NCI-H187 treated with DMSO at 0.1 percent for 48 hours (cell line): ENCODE results near the gene MACROD2.
"Not testable (repeated sequence)": the region's sequence is repeated elsewhere in the genome, so short reads cannot be mapped to it uniquely, and the experiment has no call there.

Experiments
- DNase-seq: peaks from one replicate; lab custom pipeline; 2025; lab: John Stamatoyannopoulos, UW

Gene MACROD2

DNA sequence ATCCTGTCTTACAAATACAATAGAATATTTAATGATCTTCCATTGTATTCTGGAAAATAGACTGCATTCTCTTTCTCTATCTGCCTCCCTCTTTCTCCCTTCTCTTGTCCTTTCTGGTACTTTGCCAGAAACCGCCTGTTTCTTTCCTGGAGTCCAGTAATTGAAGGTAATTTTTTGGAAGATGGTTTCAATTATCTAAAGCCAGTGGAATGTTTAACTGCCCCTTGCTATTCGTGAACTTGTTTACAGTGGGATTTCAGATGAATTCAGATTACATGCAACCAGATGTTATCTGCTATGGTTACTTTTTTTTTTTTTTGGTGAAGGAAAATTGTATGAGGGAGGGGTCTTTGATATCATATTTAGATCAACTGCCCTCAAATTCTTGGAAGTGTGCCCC lies 997.6 kb downstream of the MACROD2 start:
- no peak for DNase-seq

DNA sequence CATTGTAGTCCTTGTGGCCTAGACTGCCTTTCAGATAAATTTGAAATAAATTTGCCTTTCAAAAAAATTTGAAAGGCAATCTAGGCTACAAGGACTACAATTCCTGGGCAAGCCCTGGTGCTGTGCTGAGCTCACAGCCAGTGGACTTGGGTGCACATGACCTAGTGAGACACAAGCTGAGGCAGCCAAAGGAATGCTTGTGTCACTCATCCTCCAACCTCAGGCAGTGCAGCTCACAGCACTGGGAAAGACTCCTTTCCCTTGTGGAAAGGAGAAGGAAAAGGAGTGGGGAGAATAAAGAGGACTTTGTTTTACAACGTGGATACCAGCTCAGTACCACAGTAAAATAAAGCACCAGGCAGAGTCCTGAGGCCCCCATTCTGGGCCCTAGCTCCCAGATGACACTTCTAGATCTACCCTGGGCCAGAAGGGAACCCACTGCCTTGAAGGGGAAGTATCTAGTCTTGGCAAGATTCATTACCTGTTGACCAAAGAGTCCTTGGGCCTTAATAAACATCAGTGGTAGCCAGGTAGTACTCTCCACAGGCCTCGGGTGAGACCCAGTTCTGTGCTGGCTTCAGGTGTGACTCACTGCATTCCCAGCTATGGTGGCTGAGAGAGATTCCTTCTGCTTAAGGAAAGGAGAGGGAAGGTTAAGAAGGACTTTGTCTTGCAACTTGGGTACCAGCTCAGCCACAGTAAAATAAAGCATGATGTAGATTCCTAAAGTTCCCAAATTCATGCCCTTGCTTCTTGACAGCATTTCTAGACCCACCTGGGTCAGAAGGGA lies 1001.8 kb downstream of the MACROD2 start:
- no peak for DNase-seq

DNA sequence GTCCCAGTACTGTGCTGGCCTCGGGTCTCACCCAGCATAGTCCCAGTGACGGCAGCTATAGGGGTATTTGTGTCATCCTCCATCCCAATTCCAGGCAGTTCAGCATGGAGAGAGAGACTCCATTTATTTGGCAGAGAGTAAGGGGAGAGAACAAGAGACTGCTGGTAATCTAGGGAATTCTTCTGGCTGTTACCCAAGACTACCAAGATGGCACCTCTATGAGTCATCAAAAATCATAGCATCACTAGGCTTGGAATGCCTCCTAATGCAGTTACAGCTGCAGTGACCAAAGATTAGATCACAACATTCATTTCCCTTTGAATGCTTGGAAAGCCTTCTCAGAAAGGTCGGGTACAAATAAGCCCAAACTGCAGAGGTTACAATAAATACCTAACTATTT lies 1002.5 kb downstream of the MACROD2 start:
- DNase-seq: no peak

DNA sequence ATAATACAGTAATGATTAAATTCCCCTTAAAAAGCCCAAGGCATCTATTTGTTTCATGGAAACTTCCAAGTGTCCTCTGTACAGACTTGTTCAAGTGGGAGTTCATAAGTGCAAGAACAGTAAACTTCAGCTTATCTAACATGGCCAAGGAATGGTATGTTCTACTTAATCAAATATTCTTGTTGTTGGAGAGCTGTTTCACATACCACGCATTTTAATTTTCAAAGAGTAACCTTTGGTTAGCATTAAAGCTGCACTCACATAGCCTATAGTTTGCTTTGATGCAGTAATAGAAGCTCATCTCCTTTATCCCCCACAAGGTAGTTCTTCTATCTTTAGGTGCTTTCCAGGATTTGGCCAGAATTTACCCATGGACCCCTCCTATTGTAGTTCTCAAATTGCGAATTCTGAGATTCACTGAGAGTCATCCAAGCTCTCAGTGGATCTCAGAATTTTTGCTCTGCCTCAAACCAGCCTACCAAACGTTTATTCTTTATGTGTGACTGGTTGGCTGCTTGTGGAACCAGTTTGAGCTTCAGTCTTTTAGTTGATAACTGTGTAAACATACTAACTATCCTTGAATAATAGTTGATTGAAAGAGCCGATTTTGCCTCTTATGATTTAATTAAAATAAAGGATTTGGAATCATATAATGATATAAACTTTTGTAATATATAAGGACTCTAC lies 1010.1 kb downstream of the MACROD2 start:
- no peak for DNase-seq

DNA sequence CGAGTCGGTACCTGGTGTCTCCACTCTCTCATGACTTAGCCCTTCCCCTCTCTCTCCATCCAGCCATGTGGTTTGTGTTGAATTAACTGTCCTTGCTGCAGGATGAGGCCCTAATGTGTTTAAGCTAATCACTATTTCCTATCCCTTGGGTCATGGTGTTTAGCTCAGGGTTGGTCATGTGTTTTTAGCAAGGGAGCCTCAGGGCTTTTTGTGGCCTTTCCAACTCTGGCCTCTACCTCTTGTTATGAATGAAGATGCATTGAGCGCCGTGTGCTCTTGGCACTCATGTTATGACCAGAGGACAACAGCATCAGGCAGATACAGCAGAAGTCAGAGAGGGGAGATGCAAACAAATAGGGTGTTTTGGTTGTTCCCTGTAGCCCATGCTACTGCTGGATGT lies 1016.3 kb downstream of the MACROD2 start:
- DNase-seq: no peak

DNA sequence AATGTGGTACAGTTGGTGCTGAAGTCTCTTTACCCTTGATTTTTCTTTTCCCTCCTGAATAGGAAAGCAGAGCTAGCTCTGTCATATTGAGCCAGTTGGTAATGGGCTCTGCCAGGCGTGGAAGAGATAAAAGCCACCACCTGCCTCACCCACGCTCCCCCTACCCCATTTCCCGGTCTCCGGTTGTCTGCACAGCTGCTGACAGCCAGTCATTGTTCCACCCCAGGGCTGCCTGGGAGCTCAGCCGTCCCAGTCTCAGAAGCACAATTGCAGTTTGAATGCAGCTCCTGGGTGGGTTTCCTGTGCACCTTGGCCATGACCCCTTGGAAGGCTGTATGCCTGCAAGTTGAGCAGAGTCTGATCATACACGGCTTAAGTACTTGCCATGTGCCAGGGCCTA lies 1017.2 kb downstream of the MACROD2 start:
- DNase-seq: no peak

DNA sequence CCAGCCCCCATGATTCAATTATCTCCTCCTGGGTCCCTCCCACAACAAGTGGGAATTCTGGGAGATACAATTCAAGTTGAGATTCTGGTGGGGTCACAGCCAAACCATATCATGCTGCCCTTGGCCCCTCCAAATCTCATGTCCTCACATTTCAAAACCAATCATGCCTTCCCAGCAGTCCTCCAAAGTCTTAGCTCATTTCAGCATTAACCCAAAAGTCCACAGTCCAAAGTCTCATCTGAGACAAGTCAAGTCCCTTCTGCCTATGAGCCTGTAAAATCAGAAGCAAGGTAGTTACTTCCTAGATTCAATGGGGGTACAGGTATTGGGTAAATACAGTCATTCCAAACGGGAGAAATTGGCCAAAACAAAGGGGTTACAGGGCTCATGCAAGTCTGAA lies 1021.6 kb downstream of the MACROD2 start:
- not testable (repeated sequence) for DNase-seq

DNA sequence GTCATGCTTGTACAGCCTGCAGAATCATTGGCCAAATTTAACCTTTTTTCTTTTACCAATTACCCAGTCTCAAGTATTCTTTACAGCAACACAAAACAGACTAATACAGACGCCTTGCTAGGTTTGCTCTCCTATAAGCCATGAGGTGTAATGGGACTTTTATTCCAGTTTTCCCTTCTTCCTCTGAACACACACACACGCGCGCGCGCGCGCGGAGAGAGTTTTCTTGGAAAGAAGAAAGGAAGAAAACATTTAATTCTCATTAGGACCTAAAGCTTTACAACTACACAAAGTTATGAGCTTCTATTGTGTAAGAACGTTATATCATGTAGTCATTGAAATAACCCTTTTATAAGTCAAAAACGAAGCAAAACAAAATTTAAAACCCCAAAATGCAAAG lies 1023.6 kb downstream of the MACROD2 start:
- no peak for DNase-seq

DNA sequence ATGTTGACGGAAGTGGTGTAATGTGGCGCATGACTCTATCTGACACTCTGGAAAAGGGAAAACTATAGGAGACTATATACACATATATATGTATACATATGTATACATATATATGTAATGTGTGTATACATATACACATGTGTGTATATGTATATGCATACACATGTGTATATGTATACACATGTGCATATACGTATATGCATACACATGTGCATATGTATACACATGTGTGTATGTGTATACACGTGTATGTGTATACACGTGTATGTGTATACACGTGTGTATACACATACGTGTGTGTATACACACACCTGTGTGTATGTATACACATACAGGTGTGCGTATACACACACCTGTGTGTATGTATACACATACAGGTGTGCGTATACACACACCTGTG lies 1025.5 kb downstream of the MACROD2 start:
- no peak for DNase-seq

DNA sequence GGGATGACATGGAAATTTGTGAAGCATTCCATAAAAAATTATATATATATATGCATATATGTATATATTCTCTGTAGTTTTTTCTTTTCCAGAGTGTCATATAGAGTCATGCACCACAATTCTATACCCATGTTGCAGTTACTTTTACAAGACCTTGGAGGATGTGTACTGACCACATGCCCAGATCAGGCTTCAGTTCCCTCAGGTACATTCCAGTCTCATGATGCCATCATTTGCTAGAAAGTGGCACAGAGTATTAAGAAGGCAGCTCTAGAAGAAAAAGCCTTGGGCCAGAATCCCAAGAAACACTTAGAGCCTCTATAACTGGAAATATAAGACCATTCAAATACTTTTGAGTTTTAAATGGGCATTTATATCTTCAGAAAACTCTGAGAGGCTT lies 1027.6 kb downstream of the MACROD2 start:
- DNase-seq: no peak

DNA sequence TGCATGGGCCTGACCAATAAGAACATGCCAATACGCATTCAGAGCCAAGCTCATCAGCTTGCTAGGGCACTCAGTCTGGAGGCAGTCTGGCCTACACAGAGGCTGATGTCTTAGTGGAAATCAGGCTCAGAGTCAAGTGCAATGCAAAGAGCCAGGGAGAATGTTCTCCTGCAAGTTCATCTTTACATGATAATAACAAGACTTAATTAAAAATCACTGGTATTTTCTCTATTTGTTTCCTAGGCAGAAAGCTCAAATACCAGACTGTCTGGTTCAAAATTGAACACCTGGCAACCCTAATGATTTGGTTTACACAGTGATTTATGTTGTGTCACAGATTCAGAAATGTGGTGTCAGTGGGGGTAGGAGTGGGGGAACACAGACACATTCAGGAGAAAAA lies 1031.4 kb downstream of the MACROD2 start:
- DNase-seq: no peak

DNA sequence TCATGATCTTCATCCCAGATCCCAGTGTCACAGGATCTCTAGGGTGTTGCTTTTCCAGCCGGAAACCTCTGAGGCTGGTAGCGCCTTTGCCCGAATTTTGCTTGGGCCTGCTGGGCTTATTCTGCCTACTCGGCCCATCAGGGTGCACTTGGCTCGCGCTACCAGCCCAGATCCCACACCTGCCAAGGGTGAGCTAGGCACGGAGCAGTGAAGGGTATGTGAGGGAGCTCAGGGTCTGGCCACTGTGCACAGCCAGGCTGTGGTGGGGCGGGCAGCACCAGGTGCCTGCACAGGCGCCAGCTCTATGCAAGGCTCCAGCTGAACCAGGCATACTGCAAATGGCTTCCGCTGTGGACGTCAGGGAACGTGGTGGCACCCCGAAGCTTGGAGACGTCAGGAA lies 1035.5 kb downstream of the MACROD2 start:
- no peak for DNase-seq

DNA sequence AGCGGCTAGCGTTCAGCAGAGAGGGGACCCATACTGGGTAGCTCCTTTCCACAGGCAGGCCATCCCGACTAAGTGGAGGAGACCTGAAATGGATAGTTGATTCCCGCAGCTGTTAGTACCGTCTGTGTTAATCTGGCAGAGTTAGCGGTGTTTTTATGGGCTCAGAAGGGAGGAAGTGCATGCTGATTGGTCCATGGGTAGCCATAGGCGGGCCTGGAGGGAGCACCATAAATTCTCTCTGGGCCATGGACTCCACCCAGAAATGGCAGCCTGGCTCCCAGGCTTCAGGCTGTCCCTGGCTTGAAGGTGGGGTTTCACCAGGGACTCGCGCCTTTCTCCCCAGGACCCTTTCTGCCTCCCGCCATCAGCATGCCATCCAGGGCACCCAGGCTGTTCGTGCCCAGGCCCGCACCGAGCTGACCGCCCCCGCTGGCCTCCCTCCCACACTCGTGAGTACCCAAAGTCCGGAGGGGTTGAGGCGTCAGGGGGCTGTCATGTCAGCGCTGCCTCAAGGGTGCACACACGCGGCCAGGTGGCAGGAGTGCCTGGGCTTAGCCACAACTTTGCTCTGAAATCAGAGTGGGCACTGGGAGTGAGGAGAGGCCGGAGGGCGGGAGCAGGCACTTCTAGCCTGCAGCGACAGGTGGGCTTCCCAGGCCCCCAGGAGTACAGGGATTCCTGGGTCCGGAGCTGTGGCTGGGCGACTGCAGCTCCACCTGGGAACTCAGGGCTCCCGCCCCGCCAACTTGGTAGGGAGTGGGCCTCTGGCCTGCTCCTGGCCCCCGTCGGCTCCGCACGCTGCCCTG lies 1036.4 kb downstream of the MACROD2 start:
- DNase-seq: no peak

DNA sequence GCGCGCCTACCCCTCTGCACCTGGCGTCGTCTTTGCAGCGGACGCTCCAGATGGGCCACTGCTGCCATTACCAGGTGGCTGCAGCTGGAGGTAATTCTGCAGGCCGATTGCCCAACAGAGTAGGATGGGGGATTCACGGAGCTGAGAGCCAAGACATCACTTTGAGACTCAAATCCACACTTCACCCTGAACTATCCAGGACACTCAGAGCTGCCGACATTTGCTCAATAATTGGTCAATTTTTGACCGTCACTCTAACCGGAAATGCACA lies 1037.0 kb downstream of the MACROD2 start:
- no peak for DNase-seq

DNA sequence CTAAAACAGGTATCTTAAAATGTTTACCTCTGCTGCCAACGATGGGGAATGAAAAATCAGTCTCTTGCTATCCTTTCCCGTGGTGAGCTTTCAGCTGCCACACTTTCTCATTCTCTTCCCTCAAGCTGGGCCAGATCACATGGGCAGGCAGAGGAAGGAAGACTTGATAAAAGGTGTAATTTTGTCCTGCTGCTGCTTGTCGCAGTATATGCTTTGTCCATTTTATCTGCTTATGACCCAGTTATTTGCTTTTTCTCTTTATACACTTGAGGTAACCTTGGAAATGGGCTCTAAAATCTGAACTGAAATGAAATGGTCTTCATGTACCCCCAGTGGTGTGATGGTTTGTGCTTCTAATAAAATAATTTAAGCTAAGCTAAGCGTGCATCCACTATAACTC lies 1038.0 kb downstream of the MACROD2 start:
- no peak for DNase-seq

DNA sequence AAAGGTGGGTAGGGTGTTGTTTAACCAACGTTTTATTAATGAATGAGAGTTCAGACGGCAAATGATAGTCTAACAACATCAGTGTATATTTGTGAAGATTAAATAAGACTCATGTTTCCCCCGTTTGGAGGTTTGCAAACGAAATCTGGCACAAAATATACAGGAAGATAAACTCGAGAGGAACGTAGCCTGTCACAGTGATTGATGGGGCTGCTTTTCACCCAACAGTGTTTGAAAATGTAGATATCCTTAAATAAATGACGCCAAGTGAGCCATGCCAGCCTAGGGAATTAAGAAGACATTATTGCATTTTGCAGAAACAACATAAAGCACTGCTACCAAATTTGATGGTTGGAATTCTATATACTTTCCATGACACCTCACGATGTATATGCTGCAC lies 1038.6 kb downstream of the MACROD2 start:
- no peak for DNase-seq

DNA sequence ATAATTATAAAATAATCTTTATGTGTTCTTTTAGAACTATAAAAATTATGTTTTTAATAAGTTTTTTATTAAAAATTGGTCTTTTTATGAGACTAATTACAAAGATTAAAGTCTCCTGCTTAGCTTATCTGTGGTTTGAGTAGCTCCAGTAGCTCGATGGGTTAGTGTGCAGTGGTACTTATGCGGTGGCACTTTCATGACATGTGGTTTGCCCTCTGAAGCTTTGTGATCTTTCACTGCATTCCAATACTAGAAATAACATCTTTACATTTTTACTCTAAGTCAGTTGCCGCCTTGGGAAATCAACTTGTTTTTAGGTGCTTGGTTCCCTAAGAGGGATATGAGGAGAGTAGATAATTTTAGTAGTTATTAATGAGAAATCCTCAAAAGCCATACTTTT lies 1041.6 kb downstream of the MACROD2 start:
- DNase-seq: no peak

DNA sequence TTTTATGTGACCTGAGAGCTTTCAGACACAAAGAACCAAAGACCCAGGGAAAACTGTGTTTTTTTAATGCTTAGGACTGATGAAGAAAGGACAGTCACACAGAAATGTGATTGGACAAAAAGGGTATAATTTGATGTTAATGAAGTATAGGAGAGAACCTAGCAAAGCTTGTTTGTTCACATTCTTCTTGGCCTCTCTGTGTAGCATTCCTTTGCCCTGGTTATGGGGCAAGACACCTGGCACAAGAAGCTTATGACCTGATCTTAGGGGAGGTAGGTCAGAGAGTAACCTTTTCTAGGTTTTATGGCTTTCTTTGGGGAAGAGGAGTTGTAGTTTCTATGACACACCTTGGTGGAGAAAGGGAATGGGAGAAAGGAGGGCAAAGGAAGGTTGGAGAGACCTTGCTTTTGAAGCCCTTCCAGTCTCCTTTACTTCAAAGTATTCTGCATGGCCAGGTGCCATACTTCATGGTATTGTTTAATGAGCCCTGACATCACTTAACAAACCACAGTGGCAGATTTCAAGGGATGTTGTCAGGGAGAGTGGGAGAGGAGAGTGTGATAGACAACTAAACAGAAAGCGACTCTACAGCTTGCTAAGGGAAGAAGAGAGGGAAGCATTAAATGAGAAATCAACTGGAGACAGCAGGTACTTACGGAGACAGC lies 1043.9 kb downstream of the MACROD2 start:
- DNase-seq: peak; percentile 67

DNA sequence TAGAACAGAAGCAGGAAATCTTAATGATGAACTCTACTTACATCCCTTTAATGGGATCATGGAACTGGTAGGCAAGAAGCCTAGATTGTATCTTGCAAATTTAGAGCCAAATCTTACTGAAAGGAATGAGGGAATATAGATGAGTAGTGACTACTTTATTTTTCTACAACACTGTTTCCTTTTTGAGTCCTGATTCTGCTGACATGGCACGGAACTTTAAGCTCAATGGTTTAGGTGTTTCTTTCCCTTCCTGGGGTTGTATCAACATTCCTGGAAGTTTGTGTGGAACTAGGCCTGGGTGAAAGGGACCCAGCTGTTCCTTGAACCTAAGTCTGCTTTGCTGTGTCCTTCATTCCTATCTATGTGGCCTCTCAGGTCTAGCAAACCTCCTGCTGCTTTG lies 1047.4 kb downstream of the MACROD2 start:
- DNase-seq: no peak

DNA sequence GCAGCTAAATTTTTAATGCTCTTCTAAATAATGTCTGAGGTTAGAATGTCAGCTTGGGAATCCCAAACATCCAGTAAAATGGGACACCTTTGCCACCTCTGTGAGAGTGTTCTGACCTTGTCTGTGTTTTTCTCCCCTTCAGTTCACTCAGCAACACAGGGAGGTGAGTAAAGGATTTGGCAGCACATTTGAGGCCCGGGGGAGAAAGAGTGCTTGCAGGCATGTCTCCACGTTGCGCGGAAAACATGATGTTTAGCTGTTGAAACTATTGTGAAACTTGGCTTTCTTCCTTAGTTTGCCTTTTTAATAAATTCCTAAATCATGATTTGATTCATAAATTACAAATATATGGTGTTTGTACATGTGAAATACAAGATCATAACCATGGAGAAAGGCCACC lies 1049.9 kb downstream of the MACROD2 start:
- no peak for DNase-seq

DNA sequence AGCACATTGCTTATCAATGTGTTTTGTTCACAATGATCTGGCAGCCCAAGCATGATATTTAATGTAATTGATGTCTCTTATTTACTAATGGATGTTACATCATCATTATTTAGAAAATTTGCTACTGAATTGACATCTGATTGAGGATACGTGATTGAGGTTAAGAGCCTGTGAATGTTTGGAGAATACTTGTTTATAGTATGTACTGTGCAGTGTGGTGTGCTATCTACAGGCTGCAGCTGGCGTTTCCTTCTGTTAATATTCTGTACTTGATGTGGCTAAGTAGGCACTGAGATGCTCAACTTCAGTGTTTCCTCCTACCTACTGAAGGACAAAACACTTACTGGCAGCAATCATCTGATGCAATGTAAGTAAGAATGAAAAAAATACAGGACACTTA lies 1051.7 kb downstream of the MACROD2 start:
- DNase-seq: no peak

DNA sequence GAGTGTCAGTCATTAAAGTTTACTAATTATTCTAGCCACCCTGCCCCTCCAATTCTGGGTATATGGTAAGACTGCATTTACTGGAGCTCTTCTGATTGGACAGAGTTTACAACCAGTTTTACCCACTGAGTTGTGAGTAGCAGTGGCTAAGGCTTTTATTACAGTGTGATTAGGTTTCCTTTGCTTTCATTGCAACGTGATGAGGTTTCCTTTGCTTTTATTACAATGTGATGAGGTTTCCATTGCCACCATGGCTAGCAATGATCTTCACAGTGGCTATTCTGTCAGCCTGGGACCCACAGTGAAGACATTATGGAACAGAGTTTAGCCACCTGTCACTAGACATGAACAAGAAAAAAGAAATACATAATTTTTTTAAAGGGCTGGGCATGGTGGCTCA lies 1052.3 kb downstream of the MACROD2 start:
- DNase-seq: no peak

DNA sequence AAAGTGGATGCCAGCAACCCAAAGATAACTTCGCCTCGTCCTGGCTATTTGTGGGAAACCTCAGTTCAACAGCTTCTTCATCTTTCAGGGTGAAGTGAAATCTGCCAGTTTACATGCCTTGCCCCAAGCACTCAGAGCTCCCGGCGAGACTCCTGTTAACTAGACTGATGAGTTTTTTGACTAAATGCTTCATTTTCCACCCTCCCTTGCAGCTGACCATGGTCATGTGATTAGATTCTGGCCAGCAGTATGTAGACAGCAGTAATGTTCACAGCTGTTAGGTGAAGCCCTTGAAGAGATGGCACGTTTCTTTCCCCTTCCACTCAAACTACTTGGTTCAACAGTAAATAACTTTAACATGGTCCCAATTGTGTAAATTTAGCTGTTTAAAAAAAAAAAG lies 1060.9 kb downstream of the MACROD2 start:
- DNase-seq: no peak
